GM18499 (cell line): Measurements from ENCODE around the gene RABGAP1L.
"Not testable (repeated sequence)": the region's sequence is repeated elsewhere in the genome, so short reads cannot be mapped to it uniquely, and the experiment has no call there.

Experiments used
- ATAC-seq: cut with Tn5 transposase; IDR thresholded peaks from one replicate; pipeline ENCODE4 v1.9.1; 2021; ENCODE audit warnings: moderate number of reproducible peaks; ENCODE audit not compliant: insufficient read depth, unreplicated experiment

Gene RABGAP1L

GRCh38 chr1:174825127-174825526 is 665.8 kb downstream of the RABGAP1L start:
- no peak for ATAC-seq

GRCh38 chr1:174825806-174826205 is 666.5 kb downstream of the RABGAP1L start:
- ATAC-seq: no peak

- ATAC-seq: no peak
These were observed 668.9 kb downstream of the RABGAP1L start for GRCh38 chr1:174828264-174828663.

GRCh38 chr1:174829990-174830389 is 670.7 kb downstream of the RABGAP1L start:
- ATAC-seq: no peak

- ATAC-seq: no peak
These were observed 677.2 kb downstream of the RABGAP1L start for GRCh38 chr1:174836543-174836942.

- ATAC-seq: no peak
These were observed 678.1 kb downstream of the RABGAP1L start for GRCh38 chr1:174837386-174837785.

GRCh38 chr1:174839211-174839610 is 679.9 kb downstream of the RABGAP1L start:
- no peak for ATAC-seq

GRCh38 chr1:174841747-174842146 is 682.4 kb downstream of the RABGAP1L start:
- ATAC-seq: no peak

- not testable (repeated sequence) for ATAC-seq
These were observed 689.6 kb downstream of the RABGAP1L start for GRCh38 chr1:174848593-174849560.

- ATAC-seq: no peak
These were observed 691.4 kb downstream of the RABGAP1L start for GRCh38 chr1:174850726-174851125.

GRCh38 chr1:174858301-174858700 is 699.0 kb downstream of the RABGAP1L start:
- no peak for ATAC-seq

GRCh38 chr1:174870319-174870718 is 711.0 kb downstream of the RABGAP1L start:
- no peak for ATAC-seq

GRCh38 chr1:174871886-174872285 is 712.6 kb downstream of the RABGAP1L start:
- ATAC-seq: no peak

- no peak for ATAC-seq
These were observed 713.3 kb downstream of the RABGAP1L start for GRCh38 chr1:174872615-174873058.

GRCh38 chr1:174874331-174875053 is 715.2 kb downstream of the RABGAP1L start:
- ATAC-seq: no peak

- ATAC-seq: no peak
These were observed 716.0 kb downstream of the RABGAP1L start for GRCh38 chr1:174875306-174875705.

- no peak for ATAC-seq
These were observed 717.9 kb downstream of the RABGAP1L start for GRCh38 chr1:174877208-174877673.

- no peak for ATAC-seq
These were observed 720.9 kb downstream of the RABGAP1L start for GRCh38 chr1:174880171-174880570.

GRCh38 chr1:174883409-174883808 is 724.1 kb downstream of the RABGAP1L start:
- ATAC-seq: no peak

- no peak for ATAC-seq
These were observed 724.7 kb downstream of the RABGAP1L start for GRCh38 chr1:174884038-174884437.

GRCh38 chr1:174884566-174884965 is 725.2 kb downstream of the RABGAP1L start:
- no peak for ATAC-seq
